CD14-positive monocyte (primary cell): ENCODE measurements around the gene IFITM10. TPM values are rescaled to one million over a fixed set of nuclear protein-coding genes. Genes with fewer than 3 reads are reported as not detected.

Source experiments
- DNase-seq, 3 donors: peaks; one replicate each; pipeline ENCODE4 v3.0.0-alpha.2; 2011 to 2022
- H2AFZ ChIP-seq: 2 replicates; pipeline ENCODE4 v1.6.0; 2012; ENCODE audit warnings: mild to moderate bottlenecking, low read depth, low read length, inconsistent platforms; ENCODE audit not compliant: insufficient read depth, poor library complexity, severe bottlenecking
- H3K27ac ChIP-seq, 2 donors: 1 replicate in 1 of 2; 2 replicates in 1 of 2; pipeline ENCODE4 v1.5.1; 2012 to 2013; ENCODE audit warnings: low read length in 2 of 2, control low read depth in 1 of 2, inconsistent platforms in 1 of 2, low read depth in 1 of 2, mild to moderate bottlenecking in 1 of 2
- H3K27me3 ChIP-seq, 2 donors: one replicate each; pipeline versions ENCODE4 v1.6.0 to v1.6.1; 2011 to 2013; ENCODE audit warnings: low read length in 2 of 2; ENCODE audit not compliant: control insufficient read depth in 2 of 2, insufficient read depth in 2 of 2
- H3K36me3 ChIP-seq, 2 donors: replicated peaks in 1 of 2; 1 replicate in 1 of 2; 2 replicates in 1 of 2; pipeline versions ENCODE4 v1.5.1 to v1.6.1; 2012 to 2013; ENCODE audit warnings: low read length in 2 of 2, control low read depth in 1 of 2, inconsistent platforms in 1 of 2, mild to moderate bottlenecking in 1 of 2; ENCODE audit not compliant: insufficient read depth in 2 of 2, control insufficient read depth in 1 of 2
- H3K4me1 ChIP-seq, 2 donors: 1 replicate in 1 of 2; 2 replicates in 1 of 2; pipeline versions ENCODE4 v1.5.1 to v1.6.1; 2012 to 2013; ENCODE audit warnings: low read length in 2 of 2, control low read depth in 1 of 2, inconsistent platforms in 1 of 2, mild to moderate bottlenecking in 1 of 2, moderate library complexity in 1 of 2; ENCODE audit not compliant: insufficient read depth in 2 of 2, control insufficient read depth in 1 of 2
- H3K4me2 ChIP-seq: replicated peaks from 2 replicates; pipeline ENCODE3; 2012; ENCODE audit warnings: low read length, moderate library complexity, mild to moderate bottlenecking; ENCODE audit not compliant: poor library complexity, severe bottlenecking; ENCODE audit errors: extremely low read depth
- H3K4me3 ChIP-seq, 3 experiments: fragments of 200-600 bp in 1 of 3; sonication (generic) in 1 of 3; replicated peaks in 1 of 3; 1 replicate in 2 of 3; 2 replicates in 1 of 3; pipeline ENCODE4 v1.5.1; 2011 to 2013; ENCODE audit warnings: low read length in 3 of 3, mild to moderate bottlenecking in 3 of 3, control low read depth in 2 of 3, low read depth in 2 of 3, inconsistent platforms in 1 of 3, moderate library complexity in 1 of 3
- H3K79me2 ChIP-seq: 2 replicates; pipeline ENCODE4 v1.6.0; 2012; ENCODE audit warnings: mild to moderate bottlenecking, control low read depth, inconsistent platforms, low read length, moderate library complexity; ENCODE audit not compliant: insufficient read depth
- H3K9ac ChIP-seq: 2 replicates; pipeline ENCODE4 v1.6.0; 2017; ENCODE audit warnings: low read length, mild to moderate bottlenecking; ENCODE audit not compliant: insufficient read depth, poor library complexity, severe bottlenecking
- H3K9me3 ChIP-seq, 2 donors: replicated peaks in 1 of 2; 1 replicate in 1 of 2; 2 replicates in 1 of 2; pipeline versions ENCODE4 v1.5.1 to v1.6.1; 2012 to 2013; ENCODE audit warnings: low read length in 2 of 2, control low read depth in 1 of 2; ENCODE audit not compliant: control insufficient read depth in 1 of 2, insufficient read depth in 1 of 2
- H4K20me1 ChIP-seq: 2 replicates; pipeline ENCODE4 v1.6.0; 2012; ENCODE audit warnings: mild to moderate bottlenecking, low read length, control low read depth, moderate library complexity; ENCODE audit not compliant: insufficient read depth
- H3K27ac Mint-ChIP-seq, 7 donors: one replicate each; pipeline ENCODE4 v1.8.0; 2020; ENCODE audit warnings: mild to moderate bottlenecking in 7 of 7, mixed read lengths in 7 of 7, moderate library complexity in 6 of 7, inconsistent platforms in 2 of 7
- H3K27me3 Mint-ChIP-seq, 3 donors: one replicate each; pipeline ENCODE4 v1.8.0; 2021 to 2022; ENCODE audit warnings: low read depth in 3 of 3, mild to moderate bottlenecking in 3 of 3, mixed read lengths in 3 of 3, moderate library complexity in 3 of 3, inconsistent platforms in 1 of 3
- H3K36me3 Mint-ChIP-seq, 2 donors: one replicate each; pipeline ENCODE4 v1.8.0; 2020; ENCODE audit warnings: mixed read lengths in 2 of 2, inconsistent platforms in 1 of 2, mild to moderate bottlenecking in 1 of 2
- H3K4me1 Mint-ChIP-seq: one replicate; pipeline ENCODE4 v1.8.0; 2020; ENCODE audit warnings: mild to moderate bottlenecking, mixed read lengths
- H3K4me3 Mint-ChIP-seq, 2 donors: one replicate each; pipeline ENCODE4 v1.8.0; 2020; ENCODE audit warnings: mild to moderate bottlenecking in 2 of 2, mixed read lengths in 2 of 2, moderate library complexity in 1 of 2
- H3K9me3 Mint-ChIP-seq, 7 donors: one replicate each; pipeline ENCODE4 v1.8.0; 2020 to 2022; ENCODE audit warnings: mixed read lengths in 7 of 7, mild to moderate bottlenecking in 6 of 7, moderate library complexity in 6 of 7, inconsistent platforms in 2 of 7
- CTCF ChIP-seq: fragments of 200-600 bp; IDR thresholded peaks from one replicate; pipeline ENCODE4 v1.8.0; 2022; ENCODE audit warnings: antibody characterized with exemption, mild to moderate bottlenecking
- WGBS: methylation state at CpG from one replicate; pipeline ENCODE4 v1.1.5; 2013; ENCODE audit warnings: missing lambda C conversion rate; ENCODE audit not compliant: insufficient coverage; 5-methylcytosine and 5-hydroxymethylcytosine counted together
- intact Hi-C, 2 donors: fragments of 100-400 bp; cut with micrococcal nuclease; formaldehyde crosslinking; loops; one replicate each; pipeline versions ENCODE4 v1.15.0 to v1.15.1; 2023
- polyA plus RNA-seq, 3 donors: library from polyadenylated mRNA; depleted of rRNA in 1 of 3; unstranded in 2 of 3; stranded (reverse) in 1 of 3; fragments of 300-500 nt in 2 of 3; fragments of >200 nt in 1 of 3; fragmentation: Illumina TruSeq in 2 of 3; gene quantifications; 1 replicate in 2 of 3; 2 replicates in 1 of 3; pipeline ENCODE4 v1.2.3, GENCODE V29; 2012 to 2021

IFITM10 gene
- polyA plus RNA-seq, 3 donors, result 2.4 TPM; not detected in 2

- peaks cover 15% of the 10 kb centered on the region for H3K4me1 Mint-ChIP-seq
- intact Hi-C loops, result no loop called here
- peak in 1 of 3 donors; percentile 37 for DNase-seq
- H3K36me3 Mint-ChIP-seq, result no peaks in the 10 kb centered on the region
- no peak for TF ChIP-seq CTCF
- Histone ChIP-seq H3K4me3 (no peak overlapping the region), H3K27ac (no peak overlapping the region), H3K9ac (no peak overlapping the region), H3K27me3 (peaks cover 12 to 34% of the 10 kb centered on the region in 2 donors), H3K4me1 (peaks cover 8 to 12% of the 10 kb centered on the region in 2 donors), H4K20me1 (no peaks in the 10 kb centered on the region), H2AFZ (no peak overlapping the region), H3K36me3 (no peaks in the 10 kb centered on the region), H3K9me3 (no peaks in the 10 kb centered on the region), H3K79me2 (no peaks in the 10 kb centered on the region), H3K4me2 (no peak overlapping the region)
- peaks cover 27 to 56% (median 40%) of the 10 kb centered on the region in 3 donors for H3K27me3 Mint-ChIP-seq
- WGBS, result 50% methylated on average over 6 of the region's 11 CpGs
- H3K27ac Mint-ChIP-seq, result no peak overlapping the region
- peaks cover 0 to 9% (median 0%) of the 10 kb centered on the region in 7 donors for H3K9me3 Mint-ChIP-seq
- no peak overlapping the region for H3K4me3 Mint-ChIP-seq
Measured at GRCh38 chr11:1727096-1727690, 23.2 kb downstream of the IFITM10 start.

- WGBS, result 91% methylated on average over 3 of the region's 8 CpGs
- Mint-ChIP-seq H3K4me3 (no peak overlapping the region), H3K36me3 (no peaks in the 10 kb centered on the region), H3K4me1 (peaks cover 2% of the 10 kb centered on the region), H3K27ac (no peak overlapping the region), H3K9me3 (peaks cover 0 to 2% (median 0%) of the 10 kb centered on the region in 7 donors), H3K27me3 (peaks cover 9 to 15% (median 10%) of the 10 kb centered on the region in 3 donors)
- no peak overlapping the region for H3K4me3 ChIP-seq
- H3K4me2 ChIP-seq, result no peak overlapping the region
- no peaks in the 10 kb centered on the region for H3K4me1 ChIP-seq
- H3K9me3 ChIP-seq, result no peaks in the 10 kb centered on the region
- no peaks in the 10 kb centered on the region for H4K20me1 ChIP-seq
- no peaks in the 10 kb centered on the region for H3K36me3 ChIP-seq
- DNase-seq, result no peak
- no peak for TF ChIP-seq CTCF
- H3K27me3 ChIP-seq, result no peaks in the 10 kb centered on the region
- no peak overlapping the region for H2AFZ ChIP-seq
- intact Hi-C loops, result no loop called here
- H3K27ac ChIP-seq, result no peak overlapping the region
- H3K9ac ChIP-seq, result no peak overlapping the region
- H3K79me2 ChIP-seq, result no peaks in the 10 kb centered on the region
Measured at GRCh38 chr11:1719781-1720180, 30.6 kb downstream of the IFITM10 start.
